NCI-H446 (cell line): ENCODE measurements around the gene PCDHGA10.
"Not testable (repeated sequence)": the region's sequence is repeated elsewhere in the genome, so short reads cannot be mapped to it uniquely, and the experiment has no call there.

Experiments used
- DNase-seq, 2 experiments: peaks; one replicate each; lab custom pipeline; 2025; lab: John Stamatoyannopoulos, UW

Gene PCDHGA10

GRCh38 chr5:141420855-141421488 is 8.2 kb downstream of the PCDHGA10 start, which contains the start of gene PCDHGA11:
Gene PCDHGA11, plus strand, starts transcription at chr5:141421051. Its CDS starts 177 bp downstream, at chr5:141421228.
- DNase-seq: peak in 1 of 2 experiments; percentile 37

- DNase-seq: no peak
Observed at GRCh38 chr5:141421489-141421855, 8.7 kb downstream of the PCDHGA10 start.

DNA sequence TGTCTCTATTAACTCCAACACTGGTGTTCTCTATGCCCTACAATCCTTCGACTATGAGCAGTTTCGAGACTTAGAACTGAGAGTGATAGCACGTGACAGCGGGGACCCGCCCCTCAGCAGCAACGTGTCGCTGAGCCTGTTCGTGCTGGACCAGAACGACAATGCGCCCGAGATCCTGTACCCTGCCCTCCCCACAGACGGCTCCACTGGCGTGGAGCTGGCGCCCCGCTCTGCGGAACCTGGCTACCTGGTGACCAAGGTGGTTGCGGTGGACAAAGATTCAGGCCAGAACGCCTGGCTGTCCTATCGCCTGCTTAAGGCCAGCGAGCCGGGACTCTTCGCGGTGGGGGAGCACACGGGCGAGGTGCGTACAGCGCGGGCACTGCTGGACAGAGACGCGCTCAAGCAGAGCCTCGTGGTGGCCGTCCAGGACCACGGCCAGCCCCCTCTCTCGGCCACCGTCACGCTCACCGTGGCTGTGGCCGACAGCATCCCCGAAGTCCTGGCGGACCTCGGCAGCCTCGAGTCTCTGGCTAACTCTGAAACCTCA is 10.0 kb downstream of the PCDHGA10 start:
- no peak for DNase-seq

- no peak for DNase-seq
Observed at GRCh38 chr5:141427783-141428426, 15.1 kb downstream of the PCDHGA10 start.

- no peak for DNase-seq
Observed at GRCh38 chr5:141430332-141431113, 17.7 kb downstream of the PCDHGA10 start, which contains the start of gene PCDHGA12. Gene PCDHGA12, plus strand, starts transcription at chr5:141430507. Its CDS starts 253 bp downstream, at chr5:141430760.

DNA sequence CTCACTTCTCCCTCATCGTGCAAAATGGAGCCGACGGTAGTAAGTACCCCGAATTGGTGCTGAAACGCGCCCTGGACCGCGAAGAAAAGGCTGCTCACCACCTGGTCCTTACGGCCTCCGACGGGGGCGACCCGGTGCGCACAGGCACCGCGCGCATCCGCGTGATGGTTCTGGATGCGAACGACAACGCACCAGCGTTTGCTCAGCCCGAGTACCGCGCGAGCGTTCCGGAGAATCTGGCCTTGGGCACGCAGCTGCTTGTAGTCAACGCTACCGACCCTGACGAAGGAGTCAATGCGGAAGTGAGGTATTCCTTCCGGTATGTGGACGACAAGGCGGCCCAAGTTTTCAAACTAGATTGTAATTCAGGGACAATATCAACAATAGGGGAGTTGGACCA is 18.5 kb downstream of the PCDHGA10 start:
- DNase-seq: no peak

DNA sequence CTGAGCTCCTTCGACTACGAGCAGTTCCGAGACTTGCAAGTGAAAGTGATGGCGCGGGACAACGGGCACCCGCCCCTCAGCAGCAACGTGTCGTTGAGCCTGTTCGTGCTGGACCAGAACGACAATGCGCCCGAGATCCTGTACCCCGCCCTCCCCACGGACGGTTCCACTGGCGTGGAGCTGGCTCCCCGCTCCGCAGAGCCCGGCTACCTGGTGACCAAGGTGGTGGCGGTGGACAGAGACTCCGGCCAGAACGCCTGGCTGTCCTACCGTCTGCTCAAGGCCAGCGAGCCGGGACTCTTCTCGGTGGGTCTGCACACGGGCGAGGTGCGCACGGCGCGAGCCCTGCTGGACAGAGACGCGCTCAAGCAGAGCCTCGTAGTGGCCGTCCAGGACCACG is 19.5 kb downstream of the PCDHGA10 start:
- not testable (repeated sequence) for DNase-seq

DNA sequence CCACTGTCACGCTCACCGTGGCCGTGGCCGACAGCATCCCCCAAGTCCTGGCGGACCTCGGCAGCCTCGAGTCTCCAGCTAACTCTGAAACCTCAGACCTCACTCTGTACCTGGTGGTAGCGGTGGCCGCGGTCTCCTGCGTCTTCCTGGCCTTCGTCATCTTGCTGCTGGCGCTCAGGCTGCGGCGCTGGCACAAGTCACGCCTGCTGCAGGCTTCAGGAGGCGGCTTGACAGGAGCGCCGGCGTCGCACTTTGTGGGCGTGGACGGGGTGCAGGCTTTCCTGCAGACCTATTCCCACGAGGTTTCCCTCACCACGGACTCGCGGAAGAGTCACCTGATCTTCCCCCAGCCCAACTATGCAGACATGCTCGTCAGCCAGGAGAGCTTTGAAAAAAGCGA is 19.9 kb downstream of the PCDHGA10 start:
- DNase-seq: not testable (repeated sequence)

GRCh38 chr5:141434006-141434405 is 21.2 kb downstream of the PCDHGA10 start:
- DNase-seq: no peak

GRCh38 chr5:141437221-141437620 is 24.4 kb downstream of the PCDHGA10 start:
- no peak for DNase-seq

DNA sequence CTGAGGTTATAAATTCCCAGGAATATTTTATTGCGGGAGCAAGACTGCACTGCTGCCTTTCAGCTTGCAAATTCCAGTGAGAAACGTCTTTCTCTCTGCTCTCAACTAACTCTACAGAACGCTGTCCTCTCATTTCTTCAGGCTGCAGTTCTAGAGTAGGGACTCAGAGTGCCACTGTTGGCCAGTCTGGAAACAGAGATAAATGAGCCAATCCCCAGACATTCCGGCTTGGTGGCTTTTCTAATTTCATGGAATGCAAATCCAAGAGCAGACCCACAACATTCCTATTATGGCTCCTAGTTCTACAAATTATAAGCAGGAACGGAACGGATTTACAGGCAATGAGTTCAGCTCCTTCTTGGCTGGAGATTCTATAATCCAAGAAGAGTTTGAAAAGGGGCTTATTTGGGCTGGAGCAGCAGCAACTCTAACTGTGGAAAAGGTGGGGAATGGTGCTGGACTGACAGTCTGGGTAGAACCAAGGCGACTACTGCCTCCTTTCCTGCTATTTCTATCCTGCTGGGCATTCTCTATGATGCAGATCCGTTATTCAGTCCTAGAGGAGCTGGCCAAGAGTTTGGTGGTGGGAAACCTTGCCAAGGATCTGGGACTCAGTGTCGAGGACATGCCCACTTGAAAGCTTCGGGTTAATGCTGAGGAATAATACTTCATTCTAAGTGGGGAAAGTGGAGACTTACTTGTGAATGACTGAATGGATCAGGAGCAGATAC is 26.8 kb downstream of the PCDHGA10 start:
- DNase-seq: no peak

DNA sequence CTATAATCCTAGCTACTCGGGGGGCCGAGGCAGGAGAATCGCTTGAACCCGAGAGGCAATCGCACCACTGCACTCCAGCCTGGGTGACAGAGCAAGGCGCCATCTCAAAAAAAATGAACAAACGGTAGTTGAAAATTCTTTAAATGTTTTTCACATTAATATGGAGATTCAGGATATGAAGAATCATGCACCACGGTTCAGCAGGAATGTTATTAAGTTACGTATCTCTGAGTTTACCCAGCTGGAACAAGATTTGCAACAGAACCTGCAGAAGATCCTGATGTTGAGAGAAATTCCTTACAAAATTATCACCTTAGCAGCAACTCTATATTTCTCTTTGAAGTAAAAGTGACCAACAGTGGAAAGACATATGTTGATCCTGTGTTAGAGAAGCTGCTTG is 27.6 kb downstream of the PCDHGA10 start:
- DNase-seq: no peak

DNA sequence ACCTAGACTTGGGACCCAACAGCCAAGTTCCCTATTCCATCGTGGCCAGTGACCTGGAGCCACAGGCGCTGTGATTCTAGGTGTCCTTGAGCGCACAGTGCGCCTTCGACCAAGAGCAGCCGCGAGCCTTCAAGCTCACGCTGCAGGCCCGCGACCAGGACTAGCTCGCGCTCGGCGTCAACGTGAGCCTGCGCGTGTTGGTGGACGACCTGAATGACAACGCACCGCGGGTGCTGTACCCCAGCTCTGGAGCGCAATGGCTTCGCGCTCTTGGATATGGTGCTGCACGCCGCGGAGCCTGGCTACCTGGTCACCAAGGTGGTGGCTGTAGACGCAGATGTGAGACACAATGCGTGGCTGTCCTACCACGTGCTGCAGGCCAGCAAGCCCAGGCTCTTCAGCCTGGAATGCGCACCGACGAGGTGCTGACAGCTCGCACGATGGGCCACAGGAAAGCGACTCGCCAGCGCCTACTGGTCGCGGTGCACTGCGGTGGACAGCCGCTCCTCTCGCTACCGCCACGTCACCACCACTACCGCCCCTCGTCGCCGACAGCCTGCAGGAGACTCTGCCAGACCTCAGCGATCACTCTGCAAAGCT is 28.9 kb downstream of the PCDHGA10 start:
- DNase-seq: no peak

DNA sequence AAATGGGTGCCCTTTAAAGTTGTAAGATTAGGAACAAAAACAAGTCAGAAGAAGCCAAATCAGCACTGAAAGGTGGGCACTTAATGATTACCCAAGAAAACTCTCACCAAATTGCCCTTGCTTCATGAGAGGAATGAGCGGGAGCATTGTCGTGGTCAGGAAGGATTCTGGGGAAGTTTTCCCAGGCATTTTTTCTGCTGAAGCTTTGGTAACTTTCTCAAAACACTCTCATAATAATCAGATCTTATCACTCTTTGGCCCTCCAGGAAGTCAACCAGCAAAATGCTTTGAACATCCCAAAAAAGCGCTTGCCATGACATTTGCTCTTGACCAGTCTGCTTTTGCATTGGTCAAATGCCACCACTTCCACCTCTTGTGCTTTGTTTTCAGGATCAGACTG is 52.6 kb downstream of the PCDHGA10 start:
- no peak for DNase-seq
